Measurements from ENCODE around the gene CLNK.

DNA sequence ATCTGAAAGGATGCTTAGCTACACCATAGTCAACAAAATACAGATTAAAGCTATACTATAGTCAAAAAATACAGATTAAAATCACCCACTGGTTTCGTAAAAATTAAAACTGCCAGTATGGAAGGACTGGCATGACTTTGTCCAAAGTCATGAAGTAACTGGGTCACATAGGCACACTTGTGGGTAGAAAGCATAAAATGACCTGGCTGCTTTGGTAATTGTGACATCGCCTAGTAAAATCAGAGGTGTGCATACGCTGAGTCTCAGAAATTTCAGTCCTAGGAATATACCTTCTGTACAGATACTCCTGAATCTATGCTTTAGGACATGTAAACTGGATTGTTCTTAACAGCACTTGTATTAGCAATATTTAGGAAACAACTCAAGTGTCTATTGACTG lies 28.1 kb downstream of the CLNK start:
- no peak for TF ChIP-seq NR3C1 (IDR thresholded peaks at IDR 0.05)
- TF ChIP-seq KDM1A (IDR thresholded peaks at IDR 0.05; ENCODE audit: low read depth) = no peak
- no peak for TF ChIP-seq POLR2A (IDR thresholded peaks at IDR 0.05; ENCODE audit: low read length)
- no peak for TF ChIP-seq JUN (IDR thresholded peaks at IDR 0.05)
- no peak for TF ChIP-seq SREBF2 (IDR thresholded peaks at IDR 0.05)
- TF ChIP-seq CHD4 (IDR thresholded peaks at IDR 0.05; ENCODE audit: borderline replicate concordance) = no peak
- TF ChIP-seq, protein P1, sequence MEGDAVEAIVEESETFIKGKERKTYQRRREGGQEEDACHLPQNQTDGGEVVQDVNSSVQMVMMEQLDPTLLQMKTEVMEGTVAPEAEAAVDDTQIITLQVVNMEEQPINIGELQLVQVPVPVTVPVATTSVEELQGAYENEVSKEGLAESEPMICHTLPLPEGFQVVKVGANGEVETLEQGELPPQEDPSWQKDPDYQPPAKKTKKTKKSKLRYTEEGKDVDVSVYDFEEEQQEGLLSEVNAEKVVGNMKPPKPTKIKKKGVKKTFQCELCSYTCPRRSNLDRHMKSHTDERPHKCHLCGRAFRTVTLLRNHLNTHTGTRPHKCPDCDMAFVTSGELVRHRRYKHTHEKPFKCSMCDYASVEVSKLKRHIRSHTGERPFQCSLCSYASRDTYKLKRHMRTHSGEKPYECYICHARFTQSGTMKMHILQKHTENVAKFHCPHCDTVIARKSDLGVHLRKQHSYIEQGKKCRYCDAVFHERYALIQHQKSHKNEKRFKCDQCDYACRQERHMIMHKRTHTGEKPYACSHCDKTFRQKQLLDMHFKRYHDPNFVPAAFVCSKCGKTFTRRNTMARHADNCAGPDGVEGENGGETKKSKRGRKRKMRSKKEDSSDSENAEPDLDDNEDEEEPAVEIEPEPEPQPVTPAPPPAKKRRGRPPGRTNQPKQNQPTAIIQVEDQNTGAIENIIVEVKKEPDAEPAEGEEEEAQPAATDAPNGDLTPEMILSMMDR (IDR thresholded peaks at IDR 0.05) = no peak
